HL-60 (cell line): ENCODE results near the gene ARMH3.
A peak's percentile ranks its signal among the peaks of the same experiment; 100 is the strongest.

ENCODE experiments used
- DNase-seq, 2 experiments: peaks; one replicate each; pipeline ENCODE4 v3.0.0-alpha.2; 2010 to 2020; ENCODE audit warnings: low read depth in 1 of 2, low spot score in 1 of 2
- H3K27ac ChIP-seq: fragments of 250-450 bp; sonication (Bioruptor Pico); replicated peaks from 2 replicates; pipeline ENCODE4 v1.5.1; 2020; ENCODE audit warnings: mild to moderate bottlenecking, moderate library complexity
- H3K27me3 ChIP-seq: fragments of 250-450 bp; sonication (Bioruptor Pico); 2 replicates; pipeline ENCODE4 v1.5.1; 2021; ENCODE audit warnings: mild to moderate bottlenecking, moderate library complexity; ENCODE audit not compliant: insufficient read depth, poor library complexity, severe bottlenecking
- H3K4me3 ChIP-seq: replicated peaks from 2 replicates; pipeline ENCODE4 v1.5.1; 2011; ENCODE audit warnings: mild to moderate bottlenecking, control low read depth, low read length; ENCODE audit not compliant: insufficient read depth
- GABPA ChIP-seq: IDR thresholded peaks from 2 replicates; pipeline ENCODE4 v1.6.1; 2012; ENCODE audit warnings: low read depth
- POLR2AphosphoS5 ChIP-seq: IDR thresholded peaks from 2 replicates; pipeline ENCODE4 v1.6.1; 2012; ENCODE audit warnings: low read depth
- SPI1 ChIP-seq: IDR thresholded peaks from 2 replicates; pipeline ENCODE4 v1.6.1; 2012; ENCODE audit warnings: low read depth, mild to moderate bottlenecking, borderline replicate concordance
- TF ChIP-seq, protein P1 (sequence below): IDR thresholded peaks from one replicate; pipeline ENCODE4 v1.5.1; 2011; ENCODE audit warnings: low read length, control low read depth, inconsistent platforms; ENCODE audit not compliant: insufficient read depth
- TF ChIP-seq, protein P2 (sequence below): IDR thresholded peaks from 2 replicates; pipeline ENCODE4 v1.6.1; 2012; ENCODE audit warnings: low read depth; ENCODE audit not compliant: insufficient replicate concordance

ARMH3 gene

DNA sequence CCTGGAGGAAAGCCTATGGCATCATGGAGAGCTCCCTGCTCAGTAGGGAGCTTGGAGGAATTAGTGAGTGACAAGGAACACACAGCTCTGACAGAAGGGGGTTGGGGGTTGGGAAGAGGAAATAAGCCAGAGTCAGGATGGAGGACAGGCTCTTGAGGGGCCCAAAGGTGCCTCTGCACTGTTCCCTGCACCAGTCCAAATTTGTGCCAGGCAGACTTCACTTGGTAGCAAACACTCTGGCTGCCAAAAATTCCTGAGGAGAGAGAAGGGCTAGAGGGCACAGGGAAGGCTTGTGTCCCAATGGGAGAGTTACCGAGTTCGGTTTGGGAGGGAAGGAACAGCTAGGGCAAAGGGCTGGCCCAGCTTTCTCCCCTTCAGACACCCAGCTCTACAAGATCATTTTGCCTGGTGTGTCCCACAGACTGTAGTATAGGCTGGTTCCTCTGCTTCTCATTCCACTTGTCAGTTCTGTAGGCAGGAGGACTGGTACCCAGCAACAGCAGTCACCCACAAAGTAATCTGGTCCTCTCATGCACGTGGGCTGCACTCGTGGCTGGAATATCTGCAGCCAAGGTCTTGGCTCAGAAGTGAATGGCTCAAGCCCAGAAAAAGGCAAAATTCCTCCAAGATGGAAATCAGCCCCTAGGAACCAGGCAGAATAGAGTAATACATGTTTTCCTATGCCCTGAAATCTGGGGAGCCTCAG lies 204.4 kb downstream of the ARMH3 start:
- Histone ChIP-seq H3K4me3 (no peak overlapping the region), H3K27me3 (no peaks in the 10 kb centered on the region), H3K27ac (no peak overlapping the region)
- no peak for DNase-seq
- TF ChIP-seq POLR2AphosphoS5 = no peak
- TF ChIP-seq, protein P1, sequence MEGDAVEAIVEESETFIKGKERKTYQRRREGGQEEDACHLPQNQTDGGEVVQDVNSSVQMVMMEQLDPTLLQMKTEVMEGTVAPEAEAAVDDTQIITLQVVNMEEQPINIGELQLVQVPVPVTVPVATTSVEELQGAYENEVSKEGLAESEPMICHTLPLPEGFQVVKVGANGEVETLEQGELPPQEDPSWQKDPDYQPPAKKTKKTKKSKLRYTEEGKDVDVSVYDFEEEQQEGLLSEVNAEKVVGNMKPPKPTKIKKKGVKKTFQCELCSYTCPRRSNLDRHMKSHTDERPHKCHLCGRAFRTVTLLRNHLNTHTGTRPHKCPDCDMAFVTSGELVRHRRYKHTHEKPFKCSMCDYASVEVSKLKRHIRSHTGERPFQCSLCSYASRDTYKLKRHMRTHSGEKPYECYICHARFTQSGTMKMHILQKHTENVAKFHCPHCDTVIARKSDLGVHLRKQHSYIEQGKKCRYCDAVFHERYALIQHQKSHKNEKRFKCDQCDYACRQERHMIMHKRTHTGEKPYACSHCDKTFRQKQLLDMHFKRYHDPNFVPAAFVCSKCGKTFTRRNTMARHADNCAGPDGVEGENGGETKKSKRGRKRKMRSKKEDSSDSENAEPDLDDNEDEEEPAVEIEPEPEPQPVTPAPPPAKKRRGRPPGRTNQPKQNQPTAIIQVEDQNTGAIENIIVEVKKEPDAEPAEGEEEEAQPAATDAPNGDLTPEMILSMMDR = no peak
- no peak for TF ChIP-seq SPI1
- TF ChIP-seq GABPA = no peak
- TF ChIP-seq, protein P2, sequence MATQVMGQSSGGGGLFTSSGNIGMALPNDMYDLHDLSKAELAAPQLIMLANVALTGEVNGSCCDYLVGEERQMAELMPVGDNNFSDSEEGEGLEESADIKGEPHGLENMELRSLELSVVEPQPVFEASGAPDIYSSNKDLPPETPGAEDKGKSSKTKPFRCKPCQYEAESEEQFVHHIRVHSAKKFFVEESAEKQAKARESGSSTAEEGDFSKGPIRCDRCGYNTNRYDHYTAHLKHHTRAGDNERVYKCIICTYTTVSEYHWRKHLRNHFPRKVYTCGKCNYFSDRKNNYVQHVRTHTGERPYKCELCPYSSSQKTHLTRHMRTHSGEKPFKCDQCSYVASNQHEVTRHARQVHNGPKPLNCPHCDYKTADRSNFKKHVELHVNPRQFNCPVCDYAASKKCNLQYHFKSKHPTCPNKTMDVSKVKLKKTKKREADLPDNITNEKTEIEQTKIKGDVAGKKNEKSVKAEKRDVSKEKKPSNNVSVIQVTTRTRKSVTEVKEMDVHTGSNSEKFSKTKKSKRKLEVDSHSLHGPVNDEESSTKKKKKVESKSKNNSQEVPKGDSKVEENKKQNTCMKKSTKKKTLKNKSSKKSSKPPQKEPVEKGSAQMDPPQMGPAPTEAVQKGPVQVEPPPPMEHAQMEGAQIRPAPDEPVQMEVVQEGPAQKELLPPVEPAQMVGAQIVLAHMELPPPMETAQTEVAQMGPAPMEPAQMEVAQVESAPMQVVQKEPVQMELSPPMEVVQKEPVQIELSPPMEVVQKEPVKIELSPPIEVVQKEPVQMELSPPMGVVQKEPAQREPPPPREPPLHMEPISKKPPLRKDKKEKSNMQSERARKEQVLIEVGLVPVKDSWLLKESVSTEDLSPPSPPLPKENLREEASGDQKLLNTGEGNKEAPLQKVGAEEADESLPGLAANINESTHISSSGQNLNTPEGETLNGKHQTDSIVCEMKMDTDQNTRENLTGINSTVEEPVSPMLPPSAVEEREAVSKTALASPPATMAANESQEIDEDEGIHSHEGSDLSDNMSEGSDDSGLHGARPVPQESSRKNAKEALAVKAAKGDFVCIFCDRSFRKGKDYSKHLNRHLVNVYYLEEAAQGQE = no peak

DNA sequence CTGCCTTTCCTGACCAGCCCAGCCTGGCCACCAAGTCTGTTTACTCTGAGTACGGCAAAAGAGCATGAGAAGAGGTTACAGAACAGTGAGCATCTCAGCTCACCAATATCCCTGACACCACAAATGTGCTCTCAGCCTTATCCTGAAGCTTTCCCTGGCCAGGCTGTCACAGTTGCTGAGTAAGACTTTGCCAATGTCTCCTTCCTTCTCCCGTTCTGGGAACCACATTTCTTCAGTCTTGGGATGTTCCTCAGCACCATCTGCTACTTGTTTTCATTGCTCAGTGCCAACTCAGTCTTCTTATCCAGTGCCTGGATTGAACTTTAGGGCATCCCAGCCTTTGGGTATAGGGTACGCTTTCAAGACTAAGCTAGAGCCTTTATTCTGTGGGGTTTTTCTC lies 205.2 kb downstream of the ARMH3 start:
- Histone ChIP-seq H3K4me3 (no peak overlapping the region), H3K27ac (no peak overlapping the region), H3K27me3 (no peaks in the 10 kb centered on the region)
- no peak for DNase-seq
- TF ChIP-seq, protein P2 = no peak
- TF ChIP-seq SPI1 (no peak), GABPA (no peak), POLR2AphosphoS5 (no peak)
- TF ChIP-seq, protein P1 = no peak

DNA sequence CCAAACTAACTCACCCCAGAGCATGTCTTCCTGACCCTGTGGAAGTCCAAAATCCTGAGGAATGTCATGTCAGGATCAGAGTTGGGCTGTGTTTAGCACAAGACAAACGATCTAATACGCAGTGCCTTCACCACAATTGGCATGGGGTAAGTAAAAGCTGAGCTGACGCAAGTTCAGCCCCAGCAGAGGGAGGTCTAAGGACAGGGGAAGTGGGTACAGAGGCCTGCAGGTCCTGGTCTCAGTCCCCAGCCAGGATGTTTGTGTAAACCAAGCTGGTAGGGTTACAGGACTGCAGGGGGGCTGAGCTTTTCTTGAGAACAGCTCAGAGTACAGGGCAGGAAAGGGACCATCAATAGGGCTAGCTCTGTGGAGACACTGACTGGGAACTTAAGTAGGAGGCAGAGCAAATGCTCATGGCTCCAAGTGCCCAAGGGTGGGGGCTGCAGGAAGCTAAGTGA lies 207.1 kb downstream of the ARMH3 start:
- TF ChIP-seq POLR2AphosphoS5 (0 out of 2 replicates have a peak, but pooled peaks have one; percentile 34), SPI1 (peak; percentile 79; the same call in 1 of the 2 replicates), GABPA (no peak)
- TF ChIP-seq, protein P2 = no peak
- Histone ChIP-seq H3K4me3 (no peak overlapping the region), H3K27ac (peak overlapping the region; percentile 76), H3K27me3 (no peaks in the 10 kb centered on the region)
- DNase-seq = peak; percentile 65 to 91
